Myocyte (in vitro differentiated cells): ENCODE results near the gene MBD2. TPM values are rescaled to one million over a fixed set of nuclear protein-coding genes. Genes with fewer than 3 reads are reported as not detected.
"Not testable (repeated sequence)": the region's sequence is repeated elsewhere in the genome, so short reads cannot be mapped to it uniquely, and the experiment has no call there.

Experiments
- DNase-seq: peaks from one replicate; pipeline ENCODE4 v3.0.0-alpha.2; 2012; ENCODE audit warnings: low read depth
- total RNA-seq: library from RNA; depleted of rRNA; stranded (reverse); fragments of >200 nt; gene quantifications from 2 replicates; pipeline ENCODE4 v1.2.3, GENCODE V29; 2014

MBD2 gene
- total RNA-seq, 1 donor from 2014 or later = 14.5 TPM

DNA sequence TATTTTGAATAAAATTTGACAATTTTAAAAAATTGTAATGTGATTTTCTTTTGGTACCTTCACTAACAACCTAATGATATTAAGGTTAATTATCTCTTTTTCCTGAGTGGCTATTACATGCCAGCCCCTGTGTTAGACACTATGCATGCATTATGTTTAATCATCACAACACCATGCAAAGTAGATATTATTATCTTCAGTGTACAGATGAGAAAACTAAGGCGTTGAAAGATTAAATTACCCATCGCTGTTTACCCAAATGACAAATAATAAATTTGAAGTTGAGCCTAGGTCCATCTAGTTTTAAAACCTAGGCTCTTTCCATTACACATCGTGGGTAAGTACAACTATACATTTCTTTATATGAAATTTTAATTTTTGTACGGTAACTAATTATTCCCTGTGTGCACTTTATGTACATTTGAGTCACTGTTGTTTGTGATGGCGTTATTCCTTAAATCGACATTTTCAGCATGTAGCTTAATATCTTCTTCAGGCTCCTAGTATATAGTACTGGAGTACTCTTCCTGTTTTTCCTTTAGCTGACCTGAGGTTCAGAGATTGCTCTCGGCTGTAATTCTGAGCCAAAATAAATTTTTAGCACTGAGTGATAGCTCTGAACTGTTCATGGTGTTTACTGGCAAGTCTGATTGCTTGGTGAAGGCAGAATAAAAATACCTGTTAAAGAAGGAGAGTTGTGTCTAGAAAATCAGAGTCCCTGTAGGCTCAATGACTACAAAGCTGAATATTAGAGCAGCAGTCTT, 13.9 kb upstream of the MBD2 start:
- DNase-seq = no peak

DNA sequence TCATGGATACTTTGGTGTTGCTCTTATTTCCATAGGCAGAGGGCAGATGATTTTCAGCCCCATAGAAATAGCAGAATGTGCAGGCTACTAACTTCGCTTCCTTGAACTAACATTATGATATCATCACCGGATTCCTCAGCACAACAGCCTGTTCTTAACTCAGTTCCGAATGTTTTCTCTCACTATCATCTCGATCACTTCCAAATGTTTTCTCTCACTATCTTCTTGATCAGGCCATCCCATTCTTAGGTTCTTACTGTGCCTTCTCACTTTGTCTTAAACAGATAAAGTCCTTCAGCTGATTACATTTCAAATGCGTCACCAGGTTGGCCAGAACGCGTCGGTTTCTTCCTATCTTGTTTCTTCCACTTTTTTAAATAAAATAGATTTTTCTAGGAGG, 11.4 kb upstream of the MBD2 start:
- DNase-seq = no peak

DNA sequence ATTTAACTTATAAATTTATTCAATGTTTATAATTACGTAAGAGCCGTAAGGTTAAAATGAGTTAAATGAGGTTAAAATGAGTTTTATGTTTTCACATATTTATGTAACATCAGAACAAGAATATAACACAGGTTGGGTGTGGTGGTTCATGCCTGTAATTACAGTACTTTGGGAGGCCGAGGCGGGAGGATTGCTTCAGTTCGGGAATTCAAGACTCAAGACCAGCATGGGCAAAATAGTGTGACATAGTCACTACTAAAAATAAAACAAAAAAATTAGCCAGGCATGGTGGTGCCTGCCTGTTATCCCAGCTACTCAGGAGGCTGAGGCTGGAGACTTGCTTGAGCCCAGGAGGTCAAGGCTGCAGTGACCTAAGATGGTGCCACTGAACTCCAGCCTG, 9.3 kb upstream of the MBD2 start:
- no peak for DNase-seq

DNA sequence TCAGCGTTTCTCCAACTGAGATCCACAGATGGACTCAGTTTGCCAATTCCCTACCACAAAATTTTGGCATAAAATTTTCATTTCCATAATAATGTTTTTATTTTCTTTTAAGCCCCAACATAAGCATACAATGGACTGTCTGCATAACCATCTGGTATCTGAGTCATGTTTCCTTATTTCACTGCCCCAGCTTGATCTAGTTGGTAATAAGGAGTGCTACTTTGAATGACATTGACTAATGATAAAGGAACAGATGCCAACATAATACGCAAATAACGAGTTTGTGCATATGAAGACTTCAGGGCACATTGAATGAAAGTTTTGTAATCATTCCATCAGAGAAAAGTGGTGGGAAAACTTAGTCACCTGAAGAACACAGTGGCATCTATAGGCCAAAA, 8.8 kb upstream of the MBD2 start:
- DNase-seq = no peak

DNA sequence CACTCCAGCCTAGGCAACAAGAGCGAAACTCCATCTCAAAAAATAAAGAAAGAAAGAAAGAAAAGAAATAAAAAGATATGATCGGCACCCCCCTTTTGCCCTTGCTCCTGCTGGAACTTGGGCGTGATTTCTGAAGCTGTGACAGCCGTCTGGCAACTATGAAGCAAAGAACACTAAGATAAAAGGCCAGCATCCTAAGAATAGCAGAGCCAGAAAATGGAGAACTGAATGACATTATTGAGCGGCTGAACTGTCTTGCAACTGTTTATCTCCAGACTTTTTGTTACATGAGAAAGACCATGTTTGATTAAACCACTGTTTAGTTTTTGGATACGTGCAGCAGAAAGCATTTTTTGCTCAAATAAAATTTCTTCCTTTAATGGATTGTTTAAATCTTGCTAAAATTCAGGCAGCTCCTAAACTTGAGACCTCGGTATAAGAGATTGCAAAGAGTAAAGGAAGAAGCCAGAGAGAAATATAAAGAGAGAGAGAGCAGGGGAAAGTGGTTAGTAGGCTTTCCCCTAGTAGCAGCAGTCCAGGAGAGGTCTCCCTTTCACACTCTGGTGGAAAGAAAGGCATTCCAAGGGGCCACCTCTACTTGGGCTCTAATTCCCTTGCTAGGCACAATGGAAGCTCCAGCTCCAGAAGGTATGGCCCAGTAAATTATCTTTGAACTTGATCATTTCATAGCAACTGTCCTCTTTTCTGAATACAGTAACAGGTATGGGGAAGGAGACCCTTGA, 8.2 kb upstream of the MBD2 start:
- DNase-seq = no peak

DNA sequence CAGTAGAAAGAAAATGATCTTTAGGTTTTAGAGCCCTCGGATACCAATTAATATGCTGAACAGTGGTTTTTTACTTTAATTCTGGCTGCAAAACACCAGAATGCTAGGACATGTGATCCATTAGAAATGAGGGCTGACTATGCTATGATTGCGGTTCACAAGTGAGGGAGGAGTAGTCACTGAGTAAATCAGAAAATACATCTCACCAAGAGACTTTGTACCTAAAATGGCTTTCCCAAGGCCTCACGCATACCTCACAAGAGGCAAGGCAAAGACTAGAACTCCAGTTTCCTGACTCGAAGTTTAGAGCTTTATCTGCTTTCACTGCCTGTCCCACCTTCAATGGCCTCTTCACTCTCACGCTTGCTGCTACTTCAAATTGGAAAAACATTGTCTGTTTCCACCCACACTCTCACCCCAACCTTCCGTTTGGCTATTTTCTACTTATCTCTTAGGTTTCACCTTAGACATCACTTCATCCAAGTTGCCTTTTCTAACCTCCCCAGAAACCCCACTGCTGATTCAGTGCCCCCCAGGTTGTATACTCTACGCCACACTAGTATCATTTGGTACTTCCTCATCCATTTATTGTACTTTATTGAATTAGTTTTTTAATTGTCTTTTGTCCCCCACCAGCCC, 5.1 kb upstream of the MBD2 start:
- DNase-seq = no peak

DNA sequence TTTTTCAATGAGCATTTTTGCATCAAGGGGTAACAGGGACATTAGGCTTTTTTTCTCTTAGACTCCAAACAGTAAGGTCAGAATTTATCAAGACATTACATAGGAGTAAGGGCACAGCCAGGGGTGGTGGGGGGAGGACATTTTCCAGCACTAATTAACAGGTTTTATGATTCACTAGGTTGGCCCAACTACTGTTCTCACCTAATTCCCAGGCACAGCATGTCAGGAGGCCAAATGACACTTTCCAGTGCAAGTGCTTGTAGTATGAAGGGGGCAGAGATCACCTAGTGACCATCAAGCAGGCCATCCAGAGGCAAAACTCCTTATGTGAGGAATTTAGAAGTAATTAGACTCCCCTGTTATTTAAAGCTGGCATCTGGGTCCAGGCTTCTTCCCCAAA, 3.9 kb upstream of the MBD2 start:
- no peak for DNase-seq

DNA sequence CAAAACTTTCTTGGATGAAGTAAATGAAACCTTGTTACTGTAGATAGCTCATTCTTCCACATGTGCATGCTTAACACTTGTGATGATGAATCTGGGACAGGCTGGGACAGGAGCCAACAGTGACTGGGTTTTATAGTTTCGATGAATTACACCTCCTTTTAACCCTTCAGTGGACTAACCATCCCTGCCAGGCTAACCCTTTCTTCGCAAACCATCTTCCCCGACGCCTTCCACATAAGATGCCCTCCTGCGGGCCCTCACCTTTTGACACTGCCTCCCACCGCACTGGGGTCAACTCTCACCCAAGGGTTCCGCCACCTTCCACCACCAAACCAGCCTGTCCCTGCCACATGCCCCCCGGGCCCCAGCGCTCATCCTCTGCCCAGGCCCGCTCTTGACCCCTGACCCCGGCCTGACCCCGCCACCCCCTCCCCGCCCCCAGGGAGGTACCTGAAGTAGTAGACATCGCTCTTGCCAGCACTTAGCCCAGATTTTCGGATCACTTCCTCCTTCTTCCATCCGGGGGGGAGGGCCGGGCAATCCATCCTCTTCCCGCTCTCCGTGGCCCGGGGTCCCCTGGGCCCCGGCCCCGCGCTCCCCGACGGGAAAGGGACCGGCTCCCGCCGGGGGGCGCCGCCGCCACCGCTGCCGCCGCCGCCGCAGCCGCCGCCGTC, 764 bp downstream of the MBD2 start:
- DNase-seq = peak; percentile 76

DNA sequence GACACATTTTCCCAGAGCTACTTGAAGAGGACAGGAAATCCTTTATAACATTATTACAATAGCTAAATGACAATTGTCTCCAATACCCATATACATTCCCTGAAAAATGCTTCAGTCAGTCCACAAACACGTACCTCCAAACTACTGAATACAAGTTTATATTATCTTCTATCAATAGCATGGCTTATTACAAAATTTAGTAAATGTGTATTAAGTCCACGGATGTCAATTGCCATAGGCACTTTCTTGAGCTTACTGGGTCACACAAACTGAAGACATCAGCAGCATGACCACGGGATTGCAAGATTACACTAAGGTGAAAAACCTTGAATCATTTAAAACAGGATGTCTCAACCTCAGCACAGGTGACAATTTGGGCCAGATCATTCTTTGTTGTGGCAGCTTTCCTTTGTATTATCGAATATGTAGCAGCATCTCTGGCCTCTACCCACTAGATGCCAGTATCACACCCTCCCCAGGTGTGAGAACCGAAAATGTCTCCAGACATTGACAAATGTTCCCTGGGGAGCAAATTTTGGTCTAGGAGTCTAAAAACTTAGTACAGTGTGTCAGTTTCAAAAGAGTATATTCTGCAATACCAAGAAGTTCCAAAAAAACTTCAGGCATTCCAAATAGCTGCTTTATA, 1.4 kb downstream of the MBD2 start:
- DNase-seq = no peak

DNA sequence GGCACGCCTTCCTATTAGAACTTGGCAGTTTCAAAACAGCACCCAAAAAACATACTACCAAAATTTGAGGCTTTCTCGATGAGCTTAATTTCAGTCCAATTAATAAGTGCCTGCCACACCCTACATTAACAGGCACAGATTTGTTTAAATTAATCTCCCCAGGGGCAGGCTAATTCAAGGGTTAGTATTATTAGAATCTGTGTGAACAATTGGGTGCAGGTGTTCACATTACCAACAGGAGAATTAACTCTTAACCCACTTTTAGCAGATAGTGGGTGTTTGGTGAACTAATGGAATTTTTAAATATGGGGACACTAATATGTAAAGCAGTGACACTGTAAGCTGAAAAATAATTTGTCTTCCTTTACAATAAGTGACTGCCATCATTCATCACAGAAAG, 4.1 kb downstream of the MBD2 start:
- no peak for DNase-seq

DNA sequence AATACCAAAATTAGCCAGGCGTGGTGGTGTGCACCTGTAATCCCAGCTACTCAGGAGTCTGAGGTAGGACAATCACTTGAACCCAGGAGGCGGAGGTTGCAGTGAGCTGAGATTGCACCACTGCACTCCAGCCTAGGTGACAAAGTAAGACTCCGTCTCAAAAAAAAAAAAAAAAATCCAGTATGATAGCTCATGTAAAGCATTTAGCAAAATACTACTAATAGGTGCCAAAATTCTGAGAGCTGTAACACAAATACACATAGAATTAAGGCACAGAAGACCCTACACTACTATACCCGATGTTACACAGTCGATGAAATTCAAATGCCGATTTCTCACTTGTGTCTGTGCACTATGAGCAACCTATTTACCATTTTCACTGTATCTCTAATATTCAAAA, 5.7 kb downstream of the MBD2 start:
- not testable (repeated sequence) for DNase-seq

DNA sequence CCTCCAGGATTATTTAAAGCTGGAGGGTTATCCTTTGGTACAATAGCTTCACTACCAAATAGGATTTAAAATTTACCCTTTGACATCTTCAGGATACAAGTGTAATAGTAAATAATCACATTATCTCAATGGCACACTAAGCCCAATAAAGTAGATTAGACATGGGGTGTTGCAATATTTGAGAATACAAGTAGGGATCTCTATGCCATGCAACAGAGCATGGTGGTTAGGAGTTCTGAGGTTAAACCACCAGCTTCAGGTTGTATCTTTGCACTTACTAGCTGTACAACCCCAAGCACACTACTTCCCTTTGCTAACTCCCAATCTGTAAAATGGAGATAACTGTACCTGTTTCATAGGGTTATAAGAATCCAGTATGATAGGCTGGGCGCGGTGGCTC, 6.2 kb downstream of the MBD2 start:
- no peak for DNase-seq

DNA sequence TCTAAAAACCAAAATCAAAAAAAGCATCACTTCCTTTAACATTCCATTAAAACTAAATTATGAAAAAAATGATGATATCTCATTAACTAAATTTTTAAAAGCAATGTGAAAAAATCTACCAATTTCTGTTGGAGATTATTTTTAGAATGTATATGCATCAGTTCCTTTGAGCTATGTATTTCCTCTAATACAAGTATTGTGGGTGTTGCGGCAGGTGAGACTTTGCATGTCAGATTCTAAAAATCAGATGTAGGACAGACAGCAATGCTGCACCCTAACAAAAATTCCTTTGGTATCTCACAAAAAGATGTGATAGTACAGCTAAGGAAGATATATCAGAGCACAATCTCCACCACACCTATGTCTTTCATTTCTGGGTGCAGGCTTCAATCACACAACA, 6.8 kb downstream of the MBD2 start:
- DNase-seq = no peak

DNA sequence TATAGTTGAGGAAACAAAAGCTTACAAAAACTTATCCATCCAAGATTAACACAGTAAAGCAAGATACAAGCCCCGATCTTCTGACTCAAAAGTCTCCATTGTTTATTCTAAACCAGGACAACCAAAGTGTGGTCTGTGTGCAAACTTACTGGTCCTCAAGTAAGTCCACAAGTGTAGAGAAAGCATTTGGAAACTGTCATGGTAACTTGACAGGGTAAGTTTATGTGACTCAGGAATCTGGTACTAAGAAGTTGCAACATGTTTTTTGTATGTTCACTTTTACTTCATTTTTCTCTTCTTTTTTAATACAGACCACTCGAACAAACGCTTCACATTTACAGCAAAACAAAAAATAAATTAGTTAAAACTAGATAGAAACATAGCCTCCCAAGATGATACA, 9.4 kb downstream of the MBD2 start:
- no peak for DNase-seq

DNA sequence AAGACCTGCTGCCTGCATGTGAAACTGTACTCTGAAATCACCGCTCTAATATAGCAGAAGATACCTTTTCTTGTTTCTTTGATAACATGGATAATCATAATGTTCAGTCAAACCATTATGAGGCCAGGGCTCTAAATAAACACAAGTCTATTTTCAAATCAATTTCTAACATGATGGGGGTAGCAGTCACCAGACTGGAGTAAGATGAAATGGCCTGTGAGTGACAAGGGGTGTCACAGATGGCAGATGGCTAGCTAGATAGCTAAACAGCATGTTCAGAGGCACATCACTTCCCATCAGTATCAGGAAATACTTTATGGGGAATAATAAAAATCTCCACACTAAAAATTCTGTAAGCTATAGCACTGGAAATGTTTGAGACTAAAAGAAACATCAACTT, 14.0 kb downstream of the MBD2 start:
- peak; percentile 30 for DNase-seq

DNA sequence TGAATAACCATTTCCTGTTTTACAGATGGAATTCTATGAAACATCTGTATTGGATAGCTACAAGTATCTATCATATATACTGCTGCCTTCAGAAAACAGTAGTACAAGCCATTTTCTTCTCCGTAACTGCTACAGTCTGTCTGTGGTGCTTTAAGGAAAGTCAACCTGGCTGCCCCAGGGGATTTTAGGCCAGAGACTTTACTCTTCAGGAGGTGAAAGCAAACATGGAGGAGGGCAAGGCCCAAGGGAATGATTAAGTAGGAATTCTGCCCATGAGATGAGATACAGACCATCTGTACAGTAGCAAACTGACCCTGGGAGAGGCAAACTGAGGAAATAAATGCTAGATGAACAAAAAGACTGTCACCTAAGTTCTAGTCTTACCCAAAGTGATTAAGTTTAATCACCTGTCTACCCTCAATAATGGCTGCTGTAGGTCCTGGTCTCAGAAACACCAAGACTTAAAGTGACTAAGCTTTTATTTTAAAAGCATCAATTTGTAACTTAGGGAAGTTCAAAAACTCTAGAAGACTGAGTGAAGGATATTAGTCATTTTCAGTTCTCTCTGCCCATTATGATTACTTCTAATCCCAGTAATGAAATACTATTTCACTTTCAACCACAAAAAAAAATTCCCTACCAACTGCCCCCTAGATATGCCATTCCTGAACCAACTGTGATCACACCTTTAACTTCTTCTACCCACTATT, 14.8 kb downstream of the MBD2 start:
- DNase-seq = no peak

DNA sequence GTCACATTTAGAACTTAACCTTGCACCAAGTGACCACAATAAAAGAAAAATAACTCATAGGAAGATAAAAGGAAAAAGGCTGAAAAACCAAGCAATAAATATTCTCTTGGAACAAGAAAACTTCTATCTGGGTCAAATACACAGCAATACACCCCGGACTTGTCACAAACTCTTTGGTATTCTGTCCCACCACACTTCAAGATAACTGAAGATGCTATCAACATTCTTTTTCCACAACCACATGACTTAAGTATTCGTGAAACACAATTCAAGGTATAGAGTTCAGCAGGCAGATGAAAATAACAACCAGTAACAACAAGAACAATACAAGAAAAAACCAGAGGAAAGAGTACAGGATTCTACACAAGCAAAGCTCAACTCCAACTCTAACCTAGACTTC, 18.0 kb downstream of the MBD2 start:
- DNase-seq = no peak

DNA sequence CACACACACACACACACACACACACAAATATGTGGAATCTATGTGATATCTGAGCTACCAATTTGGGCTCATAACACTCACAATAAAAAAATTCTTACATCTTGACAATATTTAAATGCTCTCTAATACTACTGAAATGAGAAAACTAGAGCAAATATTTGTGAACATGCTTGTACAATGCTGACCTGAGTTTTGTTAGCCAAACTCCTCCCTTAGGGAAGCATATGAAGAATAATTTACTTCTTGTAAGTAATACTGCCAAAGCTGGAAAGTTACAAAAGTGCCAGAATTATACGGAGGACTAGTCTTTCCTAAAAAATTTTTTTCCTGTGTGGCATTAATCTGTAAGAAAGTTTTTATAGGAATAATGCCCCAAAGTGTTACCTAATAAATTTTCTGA, 18.5 kb downstream of the MBD2 start:
- no peak for DNase-seq

DNA sequence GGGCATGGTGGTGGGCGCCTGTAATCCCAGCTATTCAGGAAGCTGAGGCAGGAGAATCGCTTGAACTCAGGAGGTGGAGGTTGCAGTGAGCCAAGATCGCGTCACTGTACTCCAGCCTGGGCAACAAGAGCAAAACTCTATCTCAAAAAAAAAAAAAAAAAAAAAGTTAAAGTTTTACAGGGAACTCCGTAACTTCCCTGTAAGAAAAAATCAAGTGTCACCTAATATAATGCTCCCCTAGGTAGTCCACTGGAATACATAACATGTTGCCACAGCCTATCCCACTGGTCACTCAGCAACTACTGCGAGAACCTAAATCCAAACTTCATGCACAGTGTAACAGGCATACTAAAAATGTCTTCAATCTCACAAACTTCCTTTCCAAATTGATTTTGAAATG, 19.0 kb downstream of the MBD2 start:
- DNase-seq = not testable (repeated sequence)

DNA sequence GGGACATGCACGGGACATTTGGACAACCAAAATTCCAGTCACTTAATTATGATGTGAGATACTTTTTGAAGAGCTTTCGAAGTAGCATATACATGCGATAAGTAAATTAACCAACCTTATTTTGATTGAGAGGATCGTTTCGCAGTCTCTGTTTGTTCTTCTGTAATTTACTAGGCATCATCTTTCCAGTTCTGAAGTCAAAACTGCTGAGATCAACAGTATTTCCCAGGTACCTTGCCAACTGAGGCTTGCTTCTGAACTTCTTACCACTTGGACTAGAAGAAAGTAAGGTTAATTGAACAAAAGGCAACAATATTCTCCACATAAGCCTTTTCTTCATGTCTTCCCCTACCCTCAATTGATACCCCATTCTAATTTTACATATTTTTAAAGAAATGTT, 19.6 kb downstream of the MBD2 start:
- DNase-seq = no peak

DNA sequence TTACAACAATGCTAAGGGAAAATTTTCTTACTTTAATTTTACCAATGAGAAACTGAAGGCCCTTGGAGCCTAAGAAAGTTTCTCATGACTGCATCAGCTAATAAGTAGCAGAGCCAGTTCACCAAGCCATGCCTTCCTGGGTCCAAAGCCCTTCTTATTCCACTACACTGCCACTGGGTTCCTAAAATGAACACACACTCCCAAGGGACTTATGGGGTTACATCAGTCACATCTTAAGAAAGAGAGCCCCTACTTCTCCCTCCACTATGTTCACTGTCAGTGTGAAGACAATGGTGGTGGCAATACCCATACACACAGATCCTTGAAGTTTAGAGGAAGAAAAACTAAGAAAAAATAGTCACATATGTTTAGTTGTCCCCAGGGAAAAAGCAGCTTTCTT, 20.6 kb downstream of the MBD2 start:
- no peak for DNase-seq
